NCI-H226 (cell line): ENCODE results near the gene CRYZ.
"Not testable (repeated sequence)": the region's sequence is repeated elsewhere in the genome, so short reads cannot be mapped to it uniquely, and the experiment has no call there.

Experiments used
- DNase-seq: peaks from one replicate; pipeline ENCODE4 v3.0.0-alpha.2; 2015

CRYZ gene

GRCh38 chr1:74732960-74733603 lies at the start of gene CRYZ, which contains the start of gene TYW3:
Gene CRYZ, minus strand, starts transcription at chr1:74733050. Its CDS starts 8,229 bp downstream, at chr1:74724821.
Gene TYW3, plus strand, starts transcription at chr1:74733152. Its CDS starts 93 bp downstream, at chr1:74733245.
- DNase-seq, result peak; percentile 92

- no peak for DNase-seq
Measured at GRCh38 chr1:74780594-74780993, 47.7 kb upstream of the CRYZ start.

- DNase-seq, result no peak
Measured at GRCh38 chr1:74779750-74780149, 46.9 kb upstream of the CRYZ start.

GRCh38 chr1:74777525-74777924 lies 44.7 kb upstream of the CRYZ start:
- DNase-seq, result no peak

GRCh38 chr1:74775735-74776134 lies 42.9 kb upstream of the CRYZ start:
- DNase-seq, result no peak

GRCh38 chr1:74773582-74773981 lies 40.7 kb upstream of the CRYZ start:
- no peak for DNase-seq

GRCh38 chr1:74772945-74773344 lies 40.1 kb upstream of the CRYZ start:
- no peak for DNase-seq

GRCh38 chr1:74771913-74772515 lies 39.2 kb upstream of the CRYZ start:
- peak; percentile 31 for DNase-seq

- no peak for DNase-seq
Measured at GRCh38 chr1:74767490-74767889, 34.6 kb upstream of the CRYZ start.

- no peak for DNase-seq
Measured at GRCh38 chr1:74766579-74766978, 33.7 kb upstream of the CRYZ start.

GRCh38 chr1:74763807-74764206 lies 31.0 kb upstream of the CRYZ start:
- DNase-seq, result no peak

GRCh38 chr1:74756650-74757049 lies 23.8 kb upstream of the CRYZ start:
- not testable (repeated sequence) for DNase-seq

GRCh38 chr1:74755475-74755874 lies 22.6 kb upstream of the CRYZ start:
- DNase-seq, result no peak

GRCh38 chr1:74753104-74753503 lies 20.3 kb upstream of the CRYZ start:
- no peak for DNase-seq

- no peak for DNase-seq
Measured at GRCh38 chr1:74748960-74749359, 16.1 kb upstream of the CRYZ start.

GRCh38 chr1:74745247-74745646 lies 12.4 kb upstream of the CRYZ start:
- DNase-seq, result not testable (repeated sequence)

GRCh38 chr1:74740307-74740980 lies 7.6 kb upstream of the CRYZ start:
- not testable (repeated sequence) for DNase-seq

GRCh38 chr1:74737333-74737732 lies 4.5 kb upstream of the CRYZ start:
- no peak for DNase-seq

GRCh38 chr1:74733604-74734484 lies 994 bp upstream of the CRYZ start:
- peak; percentile 44 for DNase-seq

- DNase-seq, result not testable (repeated sequence)
Measured at GRCh38 chr1:74732071-74732946, 541 bp downstream of the CRYZ start.

GRCh38 chr1:74731399-74732052 lies 1.3 kb downstream of the CRYZ start:
- no peak for DNase-seq
